ENCODE results near the gene OGDHL.
"Not testable (repeated sequence)": the region's sequence is repeated elsewhere in the genome, so short reads cannot be mapped to it uniquely, and the experiment has no call there.

The OGDHL gene

DNA sequence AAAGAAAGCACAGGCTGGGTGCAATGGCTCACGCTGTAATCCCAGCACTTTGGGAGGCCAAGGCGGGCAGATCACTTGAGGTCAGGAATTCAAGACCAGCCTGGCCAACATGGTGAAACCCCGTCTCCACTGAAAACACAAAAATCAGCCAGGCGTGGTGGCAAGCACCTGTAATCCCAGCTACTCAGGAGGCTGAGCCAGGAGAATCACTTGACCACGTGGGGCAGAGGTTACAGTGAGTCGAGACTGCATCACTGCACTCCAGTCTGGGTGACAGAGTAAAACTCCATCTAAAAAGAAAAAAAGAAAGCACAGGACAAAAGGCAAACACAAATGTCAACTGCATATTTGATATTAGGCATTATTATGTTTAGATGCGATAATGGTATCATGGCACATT is 7.2 kb downstream of the OGDHL start:
- not testable (repeated sequence) for DNase-seq

- DNase-seq, result no peak
Measured at GRCh38 chr10:49752584-49752983, 9.5 kb downstream of the OGDHL start.

- no peak for DNase-seq
Measured at GRCh38 chr10:49751636-49752510, 10.2 kb downstream of the OGDHL start.

- DNase-seq, result no peak
Measured at GRCh38 chr10:49751216-49751615, 10.9 kb downstream of the OGDHL start.

- DNase-seq, result no peak
Measured at GRCh38 chr10:49750546-49750945, 11.6 kb downstream of the OGDHL start.

DNA sequence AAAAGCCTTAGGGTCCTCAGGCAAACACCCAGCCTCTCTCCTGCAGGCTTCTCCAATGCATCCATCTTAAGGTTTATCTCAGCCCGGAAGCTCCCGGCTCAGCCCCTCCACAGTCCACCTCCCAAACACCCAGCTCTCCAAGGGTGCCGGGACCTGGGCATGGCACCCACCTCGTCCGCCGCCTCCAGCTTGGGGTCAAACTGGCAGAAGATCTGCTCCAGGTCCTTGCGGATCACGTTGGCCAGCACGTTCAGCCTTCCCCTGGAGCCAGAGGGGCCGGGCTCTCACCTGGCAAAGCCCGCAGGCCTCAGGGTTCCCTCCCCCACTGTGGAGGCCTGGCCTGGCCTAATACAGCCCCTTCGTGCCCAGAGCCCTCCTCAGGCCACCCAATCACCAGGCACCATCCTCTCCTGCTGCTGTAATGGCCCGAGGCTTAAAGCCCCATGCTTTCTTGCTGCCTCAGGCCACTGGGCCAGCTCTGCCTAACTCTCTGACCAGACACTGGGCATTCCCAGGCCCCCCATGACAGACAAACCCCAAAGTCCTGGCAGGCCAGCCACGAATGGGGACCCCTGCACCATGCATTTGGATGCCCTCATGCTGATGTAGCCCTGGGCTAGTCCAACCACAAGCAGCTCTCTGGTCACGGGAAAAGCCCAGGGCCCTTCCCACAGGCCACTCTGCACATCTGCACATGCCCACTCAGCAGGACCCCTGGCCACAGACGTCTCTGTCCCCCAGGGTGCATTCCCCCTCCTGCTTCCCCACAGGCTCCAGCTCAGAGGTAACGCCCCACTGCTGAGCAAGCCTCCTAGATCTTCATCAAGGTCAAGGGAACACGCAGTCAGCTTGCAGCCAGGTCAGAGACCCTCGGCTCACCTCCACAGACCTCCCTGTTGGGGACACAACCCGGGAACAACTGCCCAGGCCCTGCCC is 12.3 kb downstream of the OGDHL start:
- no peak for DNase-seq

DNA sequence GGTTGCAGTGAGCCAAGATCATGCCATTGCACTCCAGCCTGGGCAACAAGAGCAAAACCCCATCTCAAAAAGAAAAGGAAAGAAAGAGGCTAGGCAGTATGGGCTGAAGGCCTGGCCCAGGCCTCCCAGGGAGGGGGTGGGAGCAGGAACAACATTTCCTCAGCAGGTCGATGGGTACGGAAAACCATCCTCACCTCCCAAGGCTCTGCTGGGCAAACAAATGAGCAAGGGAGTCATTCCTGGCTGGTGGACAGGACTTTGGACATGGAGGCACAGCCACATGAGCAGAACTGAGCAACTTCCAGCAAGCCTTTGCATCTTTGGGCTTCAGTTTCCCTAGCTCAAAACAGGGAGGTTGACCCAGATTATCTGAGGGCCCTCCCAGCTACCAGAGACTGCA is 13.0 kb downstream of the OGDHL start:
- DNase-seq, result no peak

GRCh38 chr10:49748006-49748405 is 14.1 kb downstream of the OGDHL start:
- DNase-seq, result no peak

- no peak for DNase-seq
Measured at GRCh38 chr10:49747303-49747646, 14.8 kb downstream of the OGDHL start.

GRCh38 chr10:49746626-49747302 is 15.4 kb downstream of the OGDHL start:
- no peak for DNase-seq

- DNase-seq, result no peak
Measured at GRCh38 chr10:49745756-49746155, 16.4 kb downstream of the OGDHL start.

DNA sequence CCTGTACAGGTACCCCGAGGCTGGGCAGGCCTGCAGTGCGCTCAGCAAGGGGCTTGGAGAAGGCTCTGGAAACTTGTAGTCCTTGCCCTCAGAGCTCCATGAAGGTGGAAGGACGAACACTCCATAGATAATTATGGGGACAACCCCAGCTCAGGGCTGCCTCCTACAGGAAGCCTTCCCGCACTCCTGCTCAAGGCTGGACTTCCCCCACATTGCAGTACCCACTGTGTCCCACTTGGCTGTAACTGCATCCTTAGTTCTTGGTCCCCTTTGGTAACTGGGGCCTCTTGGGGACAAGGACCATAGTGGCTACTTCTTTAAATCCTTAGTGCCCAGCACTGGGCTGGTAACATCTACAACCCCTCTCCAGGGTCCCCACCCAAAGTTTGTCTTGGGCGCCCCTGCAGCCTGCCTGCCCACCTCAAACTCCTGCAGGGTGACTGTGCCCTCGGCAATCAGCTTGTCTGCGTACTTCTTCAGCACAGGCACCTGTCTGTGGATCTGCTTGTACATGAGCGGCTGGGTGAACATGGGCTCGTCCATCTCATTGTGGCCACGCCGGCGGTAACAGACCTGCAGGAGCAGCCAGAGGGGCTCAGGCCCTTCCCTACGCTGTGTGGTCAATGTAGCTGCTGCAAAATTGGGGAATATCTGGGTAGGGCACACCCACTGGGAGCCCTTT is 17.1 kb downstream of the OGDHL start:
- no peak for DNase-seq

DNA sequence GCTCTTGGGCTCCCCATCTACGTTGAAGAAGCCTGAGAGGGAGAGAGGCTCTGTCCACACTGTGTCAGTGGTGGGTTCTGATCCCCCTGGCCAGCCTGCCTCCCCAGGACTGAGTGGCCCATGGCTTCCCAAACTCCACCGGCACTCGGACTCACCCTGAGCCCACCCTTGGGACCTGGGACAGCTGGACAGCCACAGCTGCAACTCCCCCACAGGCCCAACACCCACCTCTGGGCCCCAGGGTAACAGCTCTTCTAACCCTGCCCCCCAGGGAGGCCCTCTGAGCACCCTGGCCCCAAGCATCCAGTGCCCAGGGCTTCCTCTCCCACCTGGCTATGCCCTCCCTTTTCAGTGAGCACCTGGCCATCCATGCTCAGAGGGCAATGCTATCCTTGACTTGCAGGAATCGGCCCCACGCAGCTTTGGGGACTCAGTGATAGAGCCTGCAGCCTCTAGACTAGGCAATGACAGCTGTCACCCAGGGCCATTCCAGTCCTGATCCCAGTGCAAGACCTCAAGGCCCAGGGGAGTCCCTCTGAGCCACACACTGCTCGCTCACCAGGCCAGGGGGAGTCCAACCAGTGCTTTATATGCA is 17.9 kb downstream of the OGDHL start:
- DNase-seq, result no peak

- no peak for DNase-seq
Measured at GRCh38 chr10:49743464-49744075, 18.6 kb downstream of the OGDHL start.

DNA sequence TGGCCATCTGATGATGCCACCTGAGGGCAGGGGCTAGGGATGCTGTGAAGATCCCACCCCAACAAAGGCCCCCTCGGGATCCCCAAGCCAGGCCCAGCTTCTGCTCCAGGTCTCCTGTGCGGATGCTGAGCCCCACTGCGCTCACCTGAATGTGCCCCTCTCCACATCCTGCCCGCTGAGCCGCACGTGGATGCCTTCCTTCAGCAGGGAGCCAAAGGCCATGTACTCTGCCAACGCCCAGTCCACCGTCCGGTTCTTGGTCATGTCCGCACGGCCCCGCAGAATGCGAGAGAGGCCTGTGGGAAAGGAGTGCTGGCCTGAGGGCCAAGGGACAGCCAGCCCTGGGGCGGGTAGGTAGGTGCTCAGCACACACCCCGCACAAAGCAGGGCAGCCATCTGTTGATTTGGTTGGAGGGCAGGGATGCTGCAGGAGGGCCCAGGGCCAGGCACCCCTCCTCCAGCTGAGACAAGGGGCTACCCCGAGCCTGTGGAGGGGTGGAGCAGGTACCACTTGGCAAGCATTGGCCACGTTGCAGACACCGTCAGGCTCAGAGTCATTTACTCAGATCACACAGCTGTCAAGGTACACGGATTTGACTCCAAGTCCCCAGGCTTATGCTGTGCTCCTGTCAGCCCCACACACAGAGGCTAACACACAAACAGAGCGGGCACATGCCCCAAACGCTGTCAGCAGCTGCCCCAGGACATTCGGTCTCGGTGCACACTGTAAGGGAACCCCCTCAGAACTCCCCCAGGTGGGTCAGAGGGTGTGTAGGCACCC is 19.2 kb downstream of the OGDHL start:
- DNase-seq, result no peak

DNA sequence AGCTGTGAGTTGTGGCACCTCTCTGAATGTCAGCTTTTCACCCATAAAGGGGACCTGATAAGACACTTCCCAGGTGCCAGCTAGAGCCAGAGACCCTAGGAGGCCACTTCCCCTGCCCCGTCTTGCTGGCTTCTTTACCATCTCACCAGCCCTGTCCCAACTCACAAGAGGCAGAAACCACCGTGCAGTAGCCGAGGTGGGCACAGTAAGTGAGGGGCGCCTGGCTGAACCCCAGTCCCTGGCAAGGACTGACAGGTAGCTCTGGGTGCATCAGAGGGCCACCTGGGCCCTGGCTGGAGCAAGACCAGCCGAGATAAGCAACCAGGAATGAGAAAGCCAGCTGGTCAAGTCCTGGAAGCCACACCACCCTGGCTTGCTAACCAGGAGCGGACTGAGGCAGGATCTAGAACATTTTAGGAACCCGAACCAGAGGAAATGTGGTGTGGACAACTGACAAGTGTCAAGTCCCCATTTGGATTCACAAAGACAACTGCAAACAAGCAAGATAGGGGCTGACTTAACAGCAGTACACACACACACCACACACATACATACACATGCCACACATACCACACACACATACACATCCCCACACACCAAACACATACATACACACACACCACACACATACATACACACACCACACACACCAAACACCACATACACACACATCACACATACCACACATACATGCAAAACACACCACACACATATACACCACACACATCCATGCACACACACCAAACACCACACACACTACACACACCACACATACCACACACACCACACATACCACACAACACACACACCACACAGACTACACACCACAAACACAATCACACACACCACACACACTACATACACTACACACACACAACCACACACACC is 20.8 kb downstream of the OGDHL start:
- DNase-seq, result no peak

- no peak for DNase-seq
Measured at GRCh38 chr10:49740346-49741107, 21.6 kb downstream of the OGDHL start.

GRCh38 chr10:49739426-49739825 is 22.7 kb downstream of the OGDHL start:
- DNase-seq, result no peak
